CD4-positive, alpha-beta T cell treated with Interleukin-12 subunit alpha and Interleukin-12 subunit beta, for 1 hour (primary cell): ENCODE data around the gene GARNL3.
A peak's percentile ranks its signal among the peaks of the same experiment; 100 is the strongest.

Experiments used
- DNase-seq: peaks from one replicate; pipeline ENCODE4 v3.0.0-alpha.2; 2020

The GARNL3 gene

GRCh38 chr9:127233989-127234388, 30.6 kb upstream of the GARNL3 start:
- no peak for DNase-seq

GRCh38 chr9:127237801-127238200, 26.8 kb upstream of the GARNL3 start:
- DNase-seq: no peak

DNA sequence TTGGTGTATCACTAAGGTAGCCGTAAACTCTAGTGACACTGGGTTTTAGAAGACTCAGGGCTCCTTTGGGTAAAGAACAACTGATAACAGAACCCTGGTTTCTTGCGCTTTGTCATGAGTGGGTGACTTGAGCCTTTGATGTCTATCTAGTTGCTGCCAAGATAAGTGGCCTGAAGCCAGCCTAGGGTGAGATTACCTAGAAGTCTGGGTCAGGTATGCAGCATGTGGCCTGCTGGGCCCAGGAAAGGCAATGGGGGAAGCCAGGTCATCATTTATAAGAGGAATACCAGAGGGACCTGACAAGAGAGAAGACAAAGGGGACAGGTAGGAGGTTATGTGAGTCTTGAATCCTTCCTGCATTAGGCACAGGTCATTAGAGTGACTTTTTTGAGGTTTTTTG, 23.2 kb upstream of the GARNL3 start:
- no peak for DNase-seq

DNA sequence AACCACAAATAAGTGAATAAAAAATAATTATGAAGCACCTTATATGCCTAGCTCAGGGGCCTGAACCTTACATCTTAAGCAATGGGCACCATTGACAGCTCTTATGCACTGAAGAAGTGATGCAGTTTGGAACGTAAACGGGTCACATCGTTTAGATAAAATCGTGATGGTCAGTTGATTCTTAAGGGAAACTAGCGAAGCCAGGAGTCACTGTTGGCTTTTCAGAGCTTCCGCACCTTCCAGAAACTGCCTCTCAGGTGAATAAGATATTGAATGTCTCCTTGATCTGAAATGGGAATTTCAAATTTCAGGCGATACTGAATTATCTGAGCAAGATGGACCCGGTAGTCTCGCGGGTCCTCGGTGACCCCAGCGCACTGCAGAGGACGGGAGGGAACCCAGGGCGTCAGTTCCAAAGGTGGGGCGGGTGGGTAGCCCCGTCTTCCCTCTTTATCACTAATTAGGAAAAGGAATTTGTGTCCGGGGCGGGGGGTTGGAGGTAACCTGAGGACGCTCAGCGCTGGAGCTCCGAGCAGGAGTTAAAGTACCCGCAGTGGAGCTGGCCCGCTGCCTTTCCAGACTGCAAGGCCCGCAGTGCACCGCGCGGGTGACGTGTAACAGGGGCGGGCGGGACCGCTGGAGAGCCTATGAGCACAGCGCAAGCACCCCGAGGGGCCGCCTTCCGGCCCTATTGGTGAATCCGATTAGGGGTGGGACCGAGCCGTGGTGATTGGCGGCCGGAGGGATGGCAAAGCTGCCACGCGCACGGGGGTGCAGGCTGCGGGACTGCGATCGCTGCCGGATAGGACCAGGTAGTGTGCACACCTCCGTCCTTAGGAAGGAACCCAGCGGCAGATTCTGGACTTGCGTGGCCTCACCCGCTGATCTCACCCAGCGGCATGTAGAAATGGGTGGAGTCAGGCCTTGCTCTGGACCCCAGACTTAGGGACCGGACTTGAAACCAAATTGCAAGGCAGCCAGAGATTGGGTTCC, 19.7 kb upstream of the GARNL3 start:
- peak; percentile 92 for DNase-seq

- no peak for DNase-seq
Measured at GRCh38 chr9:127245637-127246164, 18.9 kb upstream of the GARNL3 start.

DNA sequence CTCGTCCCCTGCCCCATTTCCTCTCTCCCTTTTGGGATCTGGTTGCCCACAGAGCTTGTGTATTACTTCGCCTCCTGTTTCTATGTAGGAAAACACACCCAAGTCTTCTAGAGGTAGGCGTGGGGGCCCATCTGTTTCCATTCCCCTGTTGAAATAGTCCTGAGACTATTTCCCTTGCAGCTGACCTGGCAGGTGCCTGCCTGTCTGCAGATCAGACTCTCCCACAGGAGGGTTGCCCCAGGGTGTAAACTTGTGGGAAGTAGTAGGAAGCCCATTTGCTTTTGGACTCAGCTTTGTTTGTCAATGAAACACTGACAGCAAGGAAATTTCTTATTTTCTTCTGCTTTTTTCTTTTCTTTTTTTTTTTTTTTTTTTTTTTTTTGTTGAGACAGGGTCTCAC, 16.3 kb upstream of the GARNL3 start:
- DNase-seq: no peak

DNA sequence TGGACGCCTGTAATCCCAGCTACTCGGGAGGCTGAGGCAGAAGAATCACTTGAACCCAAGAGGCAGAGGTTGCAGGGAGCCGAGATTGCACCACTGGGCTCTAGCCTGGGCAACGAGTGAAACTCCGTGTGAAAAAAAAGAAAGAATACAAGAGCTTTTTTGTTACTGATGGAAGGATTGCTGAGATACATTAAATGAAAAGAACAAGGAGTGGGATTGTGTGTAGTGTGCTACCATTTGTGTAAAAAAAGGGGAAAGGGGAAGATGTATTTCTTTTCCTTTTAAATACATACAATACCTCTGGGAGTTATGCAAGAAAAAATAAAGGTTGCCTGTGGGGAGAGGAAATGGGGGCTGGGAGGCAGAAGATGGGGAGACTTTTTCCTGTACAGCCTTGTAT, 14.7 kb upstream of the GARNL3 start:
- no peak for DNase-seq

DNA sequence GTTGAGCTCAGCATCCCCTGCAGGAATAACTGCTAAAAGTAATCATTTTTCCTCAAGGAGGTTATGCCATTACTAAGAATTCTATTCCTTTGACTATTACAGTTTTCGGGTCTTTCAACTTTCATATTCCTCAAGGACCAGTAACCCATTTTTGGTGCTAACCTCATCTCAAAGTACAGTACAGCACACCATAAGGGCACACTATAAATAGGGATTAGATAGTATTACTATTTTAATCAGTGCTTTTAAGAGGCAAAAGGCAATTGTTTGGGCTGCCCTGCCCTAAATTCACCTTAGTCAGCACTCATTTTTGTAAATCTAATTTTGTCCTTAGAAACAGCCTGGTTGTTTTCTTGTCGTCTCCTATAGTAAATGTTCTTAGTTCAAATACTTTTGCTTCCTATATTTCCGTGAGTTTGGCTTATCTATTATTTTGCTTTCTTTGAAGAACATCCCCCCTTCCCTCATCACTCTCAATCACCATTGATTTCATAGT, 13.6 kb upstream of the GARNL3 start:
- DNase-seq: no peak

- no peak for DNase-seq
Measured at GRCh38 chr9:127252410-127253318, 11.9 kb upstream of the GARNL3 start.

DNA sequence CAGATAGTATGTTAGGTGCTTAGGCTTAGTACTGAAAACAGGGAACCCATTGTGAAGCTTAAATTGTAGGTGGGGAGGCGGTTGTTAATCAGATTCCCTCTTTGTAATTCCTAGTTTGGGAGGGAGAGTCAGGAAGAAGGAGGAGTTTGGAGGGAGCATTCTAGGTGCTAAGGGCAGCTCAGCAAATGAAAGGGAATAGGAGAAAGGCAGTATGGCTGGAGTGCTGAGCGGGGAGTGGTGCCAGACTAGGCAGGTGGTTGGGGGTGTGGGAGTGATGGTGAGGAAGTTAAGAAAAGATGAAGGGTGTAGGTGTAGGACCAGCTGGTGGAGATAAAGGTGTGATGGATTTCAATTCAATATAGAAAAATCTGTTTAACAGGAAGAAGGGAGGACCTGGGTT, 11.1 kb upstream of the GARNL3 start:
- no peak for DNase-seq

DNA sequence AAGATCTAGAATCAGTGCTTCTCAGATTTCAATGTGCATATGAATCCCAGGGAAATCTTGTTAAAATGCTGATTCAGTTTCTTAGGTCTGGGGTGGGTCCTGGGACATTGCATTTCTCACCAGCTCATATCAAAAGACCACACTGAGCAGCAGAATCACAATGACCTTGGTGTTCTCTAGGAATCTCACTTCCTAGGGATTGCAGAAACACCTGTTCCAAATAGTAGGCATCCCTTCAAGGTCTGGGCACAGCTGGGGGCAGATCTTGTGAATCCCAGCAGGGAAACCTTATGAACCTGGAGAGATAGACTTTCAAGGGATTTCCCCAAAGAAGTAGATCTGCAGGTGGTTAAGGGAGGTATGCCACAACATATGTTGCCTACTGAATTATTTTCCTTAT, 8.9 kb upstream of the GARNL3 start:
- DNase-seq: no peak

DNA sequence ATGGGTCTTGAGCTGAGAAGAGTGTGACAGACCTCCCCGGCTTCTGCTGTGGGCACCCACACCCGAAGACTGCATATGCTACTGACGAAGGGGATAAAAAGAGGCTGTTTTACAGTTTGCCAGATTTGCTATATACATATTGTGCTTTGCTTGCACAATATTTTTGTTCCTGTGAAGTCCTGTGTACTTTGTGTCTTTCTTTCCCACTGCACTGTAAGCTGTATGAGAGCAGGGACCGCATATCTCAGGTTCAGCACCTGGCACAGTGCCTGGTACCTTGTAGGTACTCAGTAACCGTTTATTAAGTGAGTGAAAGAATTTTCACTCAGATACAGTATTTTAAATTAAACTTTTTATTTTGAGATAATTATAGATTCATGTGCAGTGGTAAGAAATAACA, 8.2 kb upstream of the GARNL3 start:
- no peak for DNase-seq

DNA sequence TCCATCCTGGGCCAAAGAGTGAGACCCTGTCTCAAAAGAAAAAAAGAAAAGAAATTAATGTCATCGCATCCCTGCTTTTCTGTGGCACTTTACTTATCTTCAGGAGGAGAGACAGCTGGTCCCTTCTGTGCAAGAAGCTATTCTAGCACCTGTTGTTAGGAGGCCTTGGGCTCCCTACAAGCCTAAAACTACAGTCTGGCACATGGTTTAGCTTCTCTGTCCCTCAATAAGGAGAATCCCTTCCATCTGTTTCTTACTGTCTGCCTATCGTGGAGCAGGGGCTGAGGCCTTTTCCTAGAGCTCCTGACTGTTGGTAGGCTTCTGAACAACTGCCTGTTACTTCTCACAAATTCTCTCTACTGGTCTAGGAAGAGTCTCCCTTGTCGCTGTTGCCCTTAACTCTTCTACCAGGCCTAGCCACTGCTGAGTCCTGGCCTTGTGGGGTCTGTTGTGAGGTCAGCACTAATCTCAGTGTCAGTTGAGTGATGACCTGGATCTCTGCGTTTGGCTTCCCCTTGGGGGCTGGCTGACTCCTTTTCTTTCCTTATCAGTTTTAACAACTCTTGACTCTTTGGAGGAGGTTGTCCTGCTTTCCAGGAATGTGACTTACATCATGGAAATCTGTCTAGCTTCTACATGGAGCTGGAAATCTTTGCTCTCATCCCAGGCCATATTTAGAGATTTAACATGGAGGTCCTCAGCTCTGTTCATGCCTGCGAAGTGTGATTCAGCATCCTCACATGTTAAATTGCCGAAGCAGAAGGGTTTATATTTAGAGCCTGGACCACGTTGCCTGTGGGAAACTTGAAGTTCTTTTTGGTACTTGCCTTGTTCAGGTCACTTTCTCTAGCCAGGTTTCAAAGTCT, 5.7 kb upstream of the GARNL3 start:
- DNase-seq: no peak

- no peak for DNase-seq
Measured at GRCh38 chr9:127262602-127263001, 2.0 kb upstream of the GARNL3 start.

DNA sequence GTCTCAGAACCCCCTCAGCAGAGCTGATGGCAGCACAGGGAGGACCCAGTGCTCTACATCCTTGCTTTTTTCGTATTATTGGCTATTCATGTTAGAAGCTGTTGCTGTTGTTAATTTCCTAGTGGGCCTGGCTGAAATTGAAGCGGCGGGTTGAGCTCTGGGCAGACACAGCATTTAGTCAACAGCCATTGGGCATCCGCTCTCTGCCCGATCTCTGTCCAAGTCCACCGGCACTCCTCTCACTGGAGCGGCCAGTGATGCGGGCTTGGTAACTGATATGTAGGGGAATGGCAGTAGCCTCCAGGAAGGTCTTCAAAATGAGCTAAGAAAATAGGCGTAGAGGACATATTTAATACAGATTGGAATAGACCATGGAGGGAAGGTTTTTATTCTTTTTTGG, 1.3 kb upstream of the GARNL3 start:
- no peak for DNase-seq

- DNase-seq: no peak
Measured at GRCh38 chr9:127263664-127264063, 910 bp upstream of the GARNL3 start.

GRCh38 chr9:127267793-127268525, 3.4 kb downstream of the GARNL3 start:
- no peak for DNase-seq

GRCh38 chr9:127269449-127269848, 4.9 kb downstream of the GARNL3 start:
- no peak for DNase-seq

GRCh38 chr9:127273326-127273725, 8.8 kb downstream of the GARNL3 start:
- DNase-seq: no peak

DNA sequence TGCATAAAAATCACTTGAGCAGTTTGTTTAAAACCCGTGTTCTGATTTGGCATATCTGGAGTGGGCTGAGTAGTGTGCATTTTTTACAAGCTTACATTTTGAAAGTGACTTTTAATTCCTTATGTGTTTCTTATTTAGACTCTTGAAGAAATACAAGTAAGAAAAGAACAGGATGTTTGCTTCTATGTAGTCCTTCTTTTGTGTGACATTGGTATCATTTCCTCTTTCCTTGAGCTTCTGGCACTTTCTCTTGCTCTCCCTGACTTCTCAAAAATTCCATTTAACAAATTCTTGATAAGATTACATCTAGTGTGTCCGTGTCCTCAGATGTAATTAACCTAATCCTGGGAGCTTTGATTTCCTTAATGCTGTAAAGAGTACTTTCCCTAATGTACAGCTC, 12.5 kb downstream of the GARNL3 start:
- DNase-seq: no peak

GRCh38 chr9:127277770-127278169, 13.2 kb downstream of the GARNL3 start:
- DNase-seq: no peak

DNA sequence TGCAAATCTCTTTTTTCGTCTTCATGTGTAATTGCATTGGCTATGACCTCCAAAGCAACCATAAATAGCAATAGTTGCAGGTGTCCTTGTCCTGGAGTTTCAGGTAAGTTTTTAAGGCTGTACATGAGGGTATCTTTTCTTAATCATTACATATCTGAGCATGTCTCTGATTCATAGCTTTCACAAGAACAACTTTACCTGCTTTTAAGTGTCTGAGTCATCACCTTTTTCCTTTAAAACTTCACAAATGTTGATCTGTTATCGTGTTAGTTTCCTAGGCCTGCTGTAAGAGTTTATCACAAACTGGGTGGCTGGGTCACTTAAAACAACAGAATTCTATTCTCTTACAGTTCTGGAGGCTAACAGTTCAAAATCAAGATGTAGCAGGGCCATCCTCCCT, 13.8 kb downstream of the GARNL3 start:
- no peak for DNase-seq
